Ishikawa (cell line): ENCODE data around the gene SLC38A10.

ENCODE experiments used
- CEBPB ChIP-seq: IDR thresholded peaks from 2 replicates; pipeline ENCODE4 v1.6.1; 2012
- CREB1 ChIP-seq: IDR thresholded peaks from 2 replicates; pipeline ENCODE4 v1.6.1; 2012; ENCODE audit warnings: low read depth
- EGR1 ChIP-seq: IDR thresholded peaks from 2 replicates; pipeline ENCODE4 v1.6.1; 2012
- EP300 ChIP-seq: IDR thresholded peaks from 2 replicates; pipeline ENCODE4 v1.6.1; 2012; ENCODE audit warnings: borderline replicate concordance
- FOXM1 ChIP-seq: IDR thresholded peaks from 2 replicates; pipeline ENCODE4 v1.6.1; 2012; ENCODE audit warnings: low read depth, borderline replicate concordance
- MAX ChIP-seq: IDR thresholded peaks from 2 replicates; pipeline ENCODE4 v1.6.1; 2012
- NFIC ChIP-seq: IDR thresholded peaks from 2 replicates; pipeline ENCODE4 v1.6.1; 2012
- RAD21 ChIP-seq: IDR thresholded peaks from 2 replicates; pipeline ENCODE4 v1.6.1; 2012; ENCODE audit warnings: low read depth
- REST ChIP-seq: IDR thresholded peaks from 2 replicates; pipeline ENCODE4 v1.6.1; 2012; ENCODE audit warnings: low read depth, mild to moderate bottlenecking
- TAF1 ChIP-seq: IDR thresholded peaks from 2 replicates; pipeline ENCODE4 v1.6.1; 2012; ENCODE audit warnings: low read depth, mild to moderate bottlenecking
- TCF12 ChIP-seq: IDR thresholded peaks from 2 replicates; pipeline ENCODE4 v1.6.1; 2012; ENCODE audit warnings: low read depth
- TEAD4 ChIP-seq: IDR thresholded peaks from 2 replicates; pipeline ENCODE4 v1.6.1; 2012
- USF1 ChIP-seq: IDR thresholded peaks from 2 replicates; pipeline ENCODE4 v1.6.1; 2012
- YY1 ChIP-seq: IDR thresholded peaks from 2 replicates; pipeline ENCODE4 v1.6.1; 2012; ENCODE audit warnings: low read depth
- ZBTB7A ChIP-seq: IDR thresholded peaks from 2 replicates; pipeline ENCODE4 v1.6.1; 2012; ENCODE audit warnings: low read depth

SLC38A10 gene

GRCh38 chr17:81206166-81206565 is 88.9 kb downstream of the SLC38A10 start:
- TF ChIP-seq REST, result no peak
- no peak for TF ChIP-seq TCF12
- no peak for TF ChIP-seq EP300
- no peak for TF ChIP-seq NFIC
- no peak for TF ChIP-seq FOXM1
- TF ChIP-seq CEBPB, result no peak
- TF ChIP-seq ZBTB7A, result no peak
- TF ChIP-seq USF1, result no peak
- no peak for TF ChIP-seq TAF1

GRCh38 chr17:81204578-81204977 is 90.5 kb downstream of the SLC38A10 start:
- TF ChIP-seq YY1 (no peak), CREB1 (no peak), TCF12 (no peak), EGR1 (no peak)

GRCh38 chr17:81203136-81203535 is 92.0 kb downstream of the SLC38A10 start:
- no peak for TF ChIP-seq NFIC
- TF ChIP-seq EP300, result no peak
- TF ChIP-seq TEAD4, result no peak

- TF ChIP-seq TEAD4 (no peak), EP300 (no peak), FOXM1 (no peak), YY1 (no peak), RAD21 (no peak), CEBPB (no peak), NFIC (no peak), EGR1 (no peak)
Measured at GRCh38 chr17:81202318-81202717, 92.8 kb downstream of the SLC38A10 start.

GRCh38 chr17:81200695-81201580 is 94.2 kb downstream of the SLC38A10 start:
- peak; percentile 45 for TF ChIP-seq RAD21
- TF ChIP-seq CREB1, result no peak

GRCh38 chr17:81200201-81200600 is 94.9 kb downstream of the SLC38A10 start:
- TF ChIP-seq CREB1 (no peak), USF1 (no peak), FOXM1 (no peak), TCF12 (no peak), NFIC (no peak), EP300 (no peak), EGR1 (no peak), ZBTB7A (no peak), CEBPB (no peak), TEAD4 (no peak), YY1 (no peak), RAD21 (no peak), TAF1 (no peak), MAX (no peak), REST (no peak)

- TF ChIP-seq CREB1 (no peak), MAX (no peak), USF1 (no peak), RAD21 (no peak), CEBPB (no peak)
Measured at GRCh38 chr17:81199482-81199830, 95.7 kb downstream of the SLC38A10 start.
